H1 (cell line): ENCODE results near the gene PPP1CC. TPM values are rescaled to one million over a fixed set of nuclear protein-coding genes. Genes with fewer than 3 reads are reported as not detected.

ENCODE experiments used
- CTCF ChIA-PET: fragments of 300-600 bp; sonication (Branson Sonifier 250); formaldehyde crosslinking; loops from one replicate; lab custom pipeline; 2021; ENCODE audit not compliant: partially characterized antibody; lab: Charles Lee
- POLR2A ChIA-PET: fragments of 300-600 bp; sonication (Branson Sonifier 250); formaldehyde crosslinking; loops from one replicate; lab custom pipeline; 2021; ENCODE audit warnings: inconsistent platforms; ENCODE audit not compliant: partially characterized antibody; lab: Charles Lee
- DNase-seq, 2 experiments: peaks; one replicate each; pipeline versions ENCODE4 v3.0.0 to v3.0.0-alpha.2; 2010 to 2022; ENCODE audit warnings: low spot score in 2 of 2, low read depth in 1 of 2, mixed read lengths in 1 of 2
- FAIRE-seq: peaks from 2 replicates; lab custom pipeline; 2011; peaks lifted over from hg19 to GRCh38; lab: Jason Lieb, UNC
- H2AFZ ChIP-seq: 2 replicates; pipeline ENCODE4 v1.8.1; 2012; ENCODE audit warnings: low read length, inconsistent platforms
- H2AK5ac ChIP-seq: 2 replicates; pipeline ENCODE4 v1.6.1; 2013; ENCODE audit warnings: low read depth, low read length
- H2BK120ac ChIP-seq: replicated peaks from 2 replicates; pipeline ENCODE3; 2013; ENCODE audit warnings: low read depth, low read length, inconsistent platforms
- H2BK12ac ChIP-seq: 2 replicates; pipeline ENCODE4 v1.6.1; 2013; ENCODE audit warnings: low read depth, low read length
- H2BK15ac ChIP-seq: 2 replicates; pipeline ENCODE4 v1.6.1; 2013; ENCODE audit warnings: low read length
- H2BK20ac ChIP-seq: 2 replicates; pipeline ENCODE4 v1.6.1; 2013; ENCODE audit warnings: low read length
- H2BK5ac ChIP-seq: 2 replicates; pipeline ENCODE4 v1.6.1; 2013; ENCODE audit warnings: low read depth, low read length
- H3K14ac ChIP-seq: 2 replicates; pipeline ENCODE4 v1.6.1; 2013; ENCODE audit warnings: inconsistent platforms; ENCODE audit not compliant: insufficient read length
- H3K18ac ChIP-seq: 2 replicates; pipeline ENCODE4 v1.6.1; 2013; ENCODE audit warnings: low read length; ENCODE audit errors: extremely low read depth
- H3K23ac ChIP-seq: 2 replicates; pipeline ENCODE4 v1.6.1; 2013; ENCODE audit warnings: inconsistent platforms; ENCODE audit not compliant: insufficient read length
- H3K23me2 ChIP-seq: 2 replicates; pipeline ENCODE4 v1.6.1; 2013; ENCODE audit warnings: low read depth, low read length
- H3K27ac ChIP-seq: 2 replicates; pipeline ENCODE4 v1.6.1; 2011; ENCODE audit warnings: low read depth, low read length, inconsistent platforms
- H3K27me3 ChIP-seq, 4 experiments: replicated peaks in 1 of 4; 1 replicate in 1 of 4; 2 replicates in 3 of 4; pipeline versions ENCODE4 v1.6.1 to v1.8.1; 2011 to 2013; ENCODE audit warnings: low read length in 3 of 4, mild to moderate bottlenecking in 3 of 4, inconsistent platforms in 2 of 4, mixed read lengths in 2 of 4, moderate library complexity in 1 of 4; ENCODE audit not compliant: control insufficient read depth in 3 of 4, insufficient read depth in 3 of 4; ENCODE audit errors: extremely low read depth in 1 of 4
- H3K36me3 ChIP-seq, 4 experiments: 2 replicates each; pipeline versions ENCODE4 v1.6.1 to v1.8.1; 2011 to 2013; ENCODE audit warnings: mild to moderate bottlenecking in 4 of 4, low read length in 3 of 4, moderate library complexity in 2 of 4, control low read depth in 1 of 4, inconsistent platforms in 1 of 4; ENCODE audit not compliant: insufficient read depth in 4 of 4, control insufficient read depth in 2 of 4
- H3K4ac ChIP-seq: replicated peaks from 2 replicates; pipeline ENCODE3; 2013; ENCODE audit warnings: low read length, low read depth, mixed read lengths, inconsistent platforms; ENCODE audit not compliant: insufficient read length
- H3K4me1 ChIP-seq, 4 experiments: replicated peaks in 1 of 4; 1 replicate in 1 of 4; 2 replicates in 3 of 4; pipeline versions ENCODE4 v1.6.1 to v1.8.1; 2011 to 2013; ENCODE audit warnings: low read length in 3 of 4, inconsistent platforms in 2 of 4, mixed read lengths in 1 of 4; ENCODE audit not compliant: insufficient read depth in 4 of 4, control insufficient read depth in 3 of 4
- H3K4me2 ChIP-seq, 2 experiments: 2 replicates each; pipeline versions ENCODE4 v1.6.1 to v1.8.1; 2011 to 2013; ENCODE audit warnings: low read depth in 2 of 2, low read length in 2 of 2, control low read depth in 1 of 2, inconsistent platforms in 1 of 2, mild to moderate bottlenecking in 1 of 2; ENCODE audit not compliant: insufficient read depth in 1 of 2
- H3K4me3 ChIP-seq, 4 experiments: fragments of 200-600, 300-600 bp in 1 of 4; sonication (generic), shearing (Covaris generic), sonication (Bioruptor Twin) in 1 of 4; 2 replicates each; pipeline versions ENCODE4 v1.5.1 to v1.8.1; 2011 to 2016; ENCODE audit warnings: low read length in 4 of 4, low read depth in 3 of 4, control low read depth in 2 of 4, inconsistent platforms in 2 of 4, mild to moderate bottlenecking in 2 of 4, mixed read lengths in 1 of 4, moderate library complexity in 1 of 4; ENCODE audit not compliant: insufficient read depth in 2 of 4; ENCODE audit errors: extremely low read depth in 1 of 4
- H3K56ac ChIP-seq: replicated peaks from 2 replicates; pipeline ENCODE3; 2013; ENCODE audit warnings: low read depth, mild to moderate bottlenecking, mixed read lengths, low read length, inconsistent platforms; ENCODE audit not compliant: insufficient read length
- H3K79me1 ChIP-seq: 2 replicates; pipeline ENCODE4 v1.6.1; 2013; ENCODE audit warnings: low read depth, low read length, control low read depth
- H3K79me2 ChIP-seq, 2 experiments: 2 replicates each; pipeline versions ENCODE4 v1.6.1 to v1.8.1; 2012 to 2013; ENCODE audit warnings: low read length in 2 of 2, mild to moderate bottlenecking in 2 of 2, inconsistent platforms in 1 of 2; ENCODE audit not compliant: insufficient read depth in 2 of 2, control insufficient read depth in 1 of 2
- H3K9ac ChIP-seq, 4 experiments: replicated peaks in 1 of 4; 1 replicate in 1 of 4; 2 replicates in 3 of 4; pipeline versions ENCODE4 v1.6.1 to v1.8.1; 2011 to 2013; ENCODE audit warnings: low read depth in 3 of 4, low read length in 3 of 4, control low read depth in 2 of 4, mild to moderate bottlenecking in 2 of 4, moderate library complexity in 2 of 4, inconsistent platforms in 1 of 4; ENCODE audit errors: extremely low read depth in 1 of 4
- H3K9me3 ChIP-seq, 2 experiments: 2 replicates each; pipeline versions ENCODE4 v1.6.1 to v1.8.1; 2012 to 2013; ENCODE audit warnings: mild to moderate bottlenecking in 2 of 2, moderate library complexity in 2 of 2, control low read depth in 1 of 2, inconsistent platforms in 1 of 2, low read depth in 1 of 2, low read length in 1 of 2, mixed read lengths in 1 of 2; ENCODE audit not compliant: insufficient read depth in 2 of 2
- H4K20me1 ChIP-seq, 2 experiments: replicated peaks in 1 of 2; 2 replicates each; pipeline versions ENCODE3 to v1.8.1; 2011 to 2013; ENCODE audit warnings: inconsistent platforms in 2 of 2, low read length in 2 of 2, mild to moderate bottlenecking in 1 of 2; ENCODE audit not compliant: insufficient read depth in 2 of 2, control insufficient read depth in 1 of 2
- H4K5ac ChIP-seq: 2 replicates; pipeline ENCODE4 v1.6.1; 2013; ENCODE audit warnings: low read length, low read depth, mixed read lengths, inconsistent platforms; ENCODE audit not compliant: insufficient read length
- H4K8ac ChIP-seq: 2 replicates; pipeline ENCODE4 v1.8.0; 2013; ENCODE audit warnings: mild to moderate bottlenecking, moderate library complexity, low read length, inconsistent platforms; ENCODE audit not compliant: insufficient read depth; ENCODE audit errors: extremely low read depth
- H4K91ac ChIP-seq: replicated peaks from 2 replicates; pipeline ENCODE3; 2013; ENCODE audit warnings: low read length, mixed read lengths, inconsistent platforms; ENCODE audit not compliant: insufficient read length
- WGBS, 2 experiments: shearing (Covaris generic) in 1 of 2; methylation state at CpG; one replicate each; pipeline versions ENCODE4 v1.1.6 to v1.1.7; 2013 to 2015; ENCODE audit warnings: low lambda C conversion rate in 2 of 2, mixed read lengths in 2 of 2, inconsistent platforms in 1 of 2, low coverage in 1 of 2, missing lambda C conversion rate in 1 of 2; ENCODE audit not compliant: insufficient replicate concordance in 2 of 2, insufficient coverage in 1 of 2, insufficient read length in 1 of 2; ENCODE audit errors: extremely low coverage in 1 of 2, missing lambda C conversion rate in 1 of 2; 5-methylcytosine and 5-hydroxymethylcytosine counted together
- polyA plus RNA-seq, 7 experiments: library from polyadenylated mRNA; depleted of rRNA in 3 of 7; stranded (reverse) in 5 of 7; unstranded in 2 of 7; fragments of >200 nt in 5 of 7; fragments of 200-250 nt in 2 of 7; gene quantifications; 1 replicate in 5 of 7; 2 replicates in 1 of 7; 4 replicates in 1 of 7; pipeline versions ENCODE4 v1.2.1 to v1.2.3, GENCODE V29; 2011 to 2013; ENCODE audit warnings: missing spikeins in 2 of 7, mixed read lengths in 2 of 7
- total RNA-seq: library from RNA; stranded (reverse); fragmentation: NEBNext Ultra II Directional; extraction: Animal tissue kit (Norgen Biotek cat#: 25700); gene quantifications from 2 replicates; pipeline ENCODE4 v1.2.1, GENCODE V29; 2021

Gene PPP1CC
- total and polyA plus RNA-seq, 2 of the 8 experiments (the other 6 are each of a cell fraction or from before 2014, with no cell fraction given), result 193 to 350 TPM

- Histone ChIP-seq H2BK20ac (no peak overlapping the region), H2AFZ (no peak overlapping the region), H3K27me3 (no peaks in the 10 kb centered on the region), H3K4me3 (no peak overlapping the region), H4K20me1 (no peaks in the 10 kb centered on the region), H2BK5ac (no peak overlapping the region), H4K5ac (no peak overlapping the region), H2BK15ac (no peak overlapping the region), H3K4ac (no peak overlapping the region), H3K4me1 (no peaks in the 10 kb centered on the region), H3K18ac (no peak overlapping the region), H3K9me3 (no peaks in the 10 kb centered on the region), H4K91ac (no peak overlapping the region), H3K79me2 (no peaks in the 10 kb centered on the region), H2AK5ac (no peak overlapping the region), H3K27ac (no peak overlapping the region), H2BK12ac (no peak overlapping the region), H3K56ac (no peak overlapping the region), H2BK120ac (no peak overlapping the region), H3K23me2 (0 out of 2 replicates have a peak, but pooled peaks cover 2% of the 10 kb centered on the region), H3K23ac (no peak overlapping the region), H4K8ac (no peak overlapping the region), H3K36me3 (no peaks in the 10 kb centered on the region), H3K79me1 (no peaks in the 10 kb centered on the region; the same call in 1 of the 2 replicates), H3K14ac (no peak overlapping the region), H3K4me2 (no peak overlapping the region), H3K9ac (no peak overlapping the region; a peak in 1 of 7 replicates)
- FAIRE-seq (no peak), DNase-seq (no peak)
- 94% methylated on average over 4 of the region's 4 CpGs; no CpG with 5 or more reads in 1 of the 2 experiments for WGBS, 2 experiments
- POLR2A ChIA-PET, result interaction anchor here (1.0 to 2.1 kb wide), 2 partner anchors 10 to 13 kb away, joined by 3 to 8 read pairs; partner anchors contain the start of gene HVCN1
- CTCF ChIA-PET, result interaction anchor here (0.8 to 1.0 kb wide), 2 partner anchors 13 to 212 kb away, joined by 3 read pairs; partner anchors contain the start of gene HVCN1
These were observed 66.5 kb downstream of the PPP1CC start for GRCh38 chr12:110676171-110676570.
